Measurements from ENCODE around the gene ADCY4. TPM values are rescaled to one million over a fixed set of nuclear protein-coding genes. Genes with fewer than 3 reads are reported as not detected.

Gene ADCY4
- polyA plus RNA-seq, 5 donors, result 26.9 to 37.3 (median 33.8) TPM

GRCh38 chr14:24278424-24278823, 56.4 kb downstream of the ADCY4 start:
- no peak for DNase-seq

- no peak for DNase-seq
Measured at GRCh38 chr14:24277606-24278321, 57.1 kb downstream of the ADCY4 start.

GRCh38 chr14:24277071-24277470, 57.8 kb downstream of the ADCY4 start:
- no peak for DNase-seq

GRCh38 chr14:24274101-24274543, 60.7 kb downstream of the ADCY4 start:
- peak; percentile 21 to 25 for DNase-seq

GRCh38 chr14:24273422-24273998, 61.4 kb downstream of the ADCY4 start:
- DNase-seq, result no peak

GRCh38 chr14:24272467-24272866, 62.4 kb downstream of the ADCY4 start:
- no peak for DNase-seq

GRCh38 chr14:24271834-24272263, 63.0 kb downstream of the ADCY4 start:
- DNase-seq, result peak in 1 of 2 donors; percentile 28

GRCh38 chr14:24271134-24271833, 63.6 kb downstream of the ADCY4 start, which contains the start of gene RABGGTA:
Gene RABGGTA, minus strand, starts transcription at chr14:24271597. Its CDS starts 482 bp downstream, at chr14:24271115.
- DNase-seq, result peak; percentile 82 to 83

- DNase-seq, result no peak
Measured at GRCh38 chr14:24270537-24271133, 64.2 kb downstream of the ADCY4 start.

GRCh38 chr14:24269910-24270536, 64.8 kb downstream of the ADCY4 start:
- DNase-seq, result no peak

GRCh38 chr14:24269368-24269767, 65.5 kb downstream of the ADCY4 start:
- no peak for DNase-seq

Other genes starting within 250 kb of the ADCY4 start
- gene PCK2, start 240.8 kb downstream of the ADCY4 start, polyA plus RNA-seq (ENCODE audit: insufficient read depth in 1 of 5, insufficient read length in 5 of 5, low replicate concordance in 1 of 5), result 10 to 100 TPM; 13.3 to 17.8 (median 14.7) TPM
- gene DCAF11, start 220.3 kb downstream of the ADCY4 start, polyA plus RNA-seq (ENCODE audit: insufficient read depth in 1 of 5, insufficient read length in 5 of 5, low replicate concordance in 1 of 5), result 10 to 100 TPM; 59.5 to 74.4 (median 65.9) TPM
- 1 to 10 TPM; 1.0 to 2.3 (median 1.2) TPM for gene NRL, start 220.1 kb downstream of the ADCY4 start, polyA plus RNA-seq (ENCODE audit: insufficient read depth in 1 of 5, insufficient read length in 5 of 5, low replicate concordance in 1 of 5)
- gene FITM1, start 204.4 kb downstream of the ADCY4 start, polyA plus RNA-seq (ENCODE audit: insufficient read depth in 1 of 5, insufficient read length in 5 of 5, low replicate concordance in 1 of 5), result 1 to 10 TPM in 3 of 5 donors, under 1 TPM in 2; 0.60 to 9.4 (median 1.1) TPM
- gene PSME1, start 198.9 kb downstream of the ADCY4 start, polyA plus RNA-seq (ENCODE audit: insufficient read depth in 1 of 5, insufficient read length in 5 of 5, low replicate concordance in 1 of 5), result 100 to 1,000 TPM; 190 to 234 (median 222) TPM
- gene EMC9, start 193.5 kb downstream of the ADCY4 start, polyA plus RNA-seq (ENCODE audit: insufficient read depth in 1 of 5, insufficient read length in 5 of 5, low replicate concordance in 1 of 5), result 10 to 100 TPM; 12.6 to 25.8 (median 24.3) TPM
- gene PSME2, start 188.5 kb downstream of the ADCY4 start, polyA plus RNA-seq (ENCODE audit: insufficient read depth in 1 of 5, insufficient read length in 5 of 5, low replicate concordance in 1 of 5), result 100 to 1,000 TPM; 159 to 175 (median 166) TPM
- 10 to 100 TPM; 42.8 to 60.2 (median 55.7) TPM for gene RNF31, start 187.6 kb downstream of the ADCY4 start, polyA plus RNA-seq (ENCODE audit: insufficient read depth in 1 of 5, insufficient read length in 5 of 5, low replicate concordance in 1 of 5)
- 10 to 100 TPM; 49.8 to 68.6 (median 57.2) TPM for gene IRF9, start 173.8 kb downstream of the ADCY4 start, polyA plus RNA-seq (ENCODE audit: insufficient read depth in 1 of 5, insufficient read length in 5 of 5, low replicate concordance in 1 of 5)
- gene REC8, start 163.0 kb downstream of the ADCY4 start, polyA plus RNA-seq (ENCODE audit: insufficient read depth in 1 of 5, insufficient read length in 5 of 5, low replicate concordance in 1 of 5), result 10 to 100 TPM; 36.6 to 67.1 (median 48.2) TPM
- 10 to 100 TPM; 20.2 to 37.0 (median 24.5) TPM for gene IPO4, start 146.3 kb downstream of the ADCY4 start, polyA plus RNA-seq (ENCODE audit: insufficient read depth in 1 of 5, insufficient read length in 5 of 5, low replicate concordance in 1 of 5)
- 10 to 100 TPM; 24.6 to 44.1 (median 33.8) TPM for gene TM9SF1, start 139.6 kb downstream of the ADCY4 start, polyA plus RNA-seq (ENCODE audit: insufficient read depth in 1 of 5, insufficient read length in 5 of 5, low replicate concordance in 1 of 5)
- 10 to 100 TPM in 3 of 5 donors, 1 to 10 TPM in 2; 9.5 to 12.2 (median 11.9) TPM for gene TSSK4, start 129.4 kb downstream of the ADCY4 start, polyA plus RNA-seq (ENCODE audit: insufficient read depth in 1 of 5, insufficient read length in 5 of 5, low replicate concordance in 1 of 5)
- gene CHMP4A, start 121.6 kb downstream of the ADCY4 start, polyA plus RNA-seq (ENCODE audit: insufficient read depth in 1 of 5, insufficient read length in 5 of 5, low replicate concordance in 1 of 5), result 10 to 100 TPM; 53.9 to 67.6 (median 62.3) TPM
- 10 to 100 TPM; 11.8 to 17.2 (median 13.5) TPM for gene MDP1, start 119.0 kb downstream of the ADCY4 start, polyA plus RNA-seq (ENCODE audit: insufficient read depth in 1 of 5, insufficient read length in 5 of 5, low replicate concordance in 1 of 5)
- gene NEDD8, start 102.7 kb downstream of the ADCY4 start, polyA plus RNA-seq (ENCODE audit: insufficient read depth in 1 of 5, insufficient read length in 5 of 5, low replicate concordance in 1 of 5), result 100 to 1,000 TPM; 209 to 239 (median 224) TPM
- gene GMPR2, start 102.1 kb downstream of the ADCY4 start, polyA plus RNA-seq (ENCODE audit: insufficient read depth in 1 of 5, insufficient read length in 5 of 5, low replicate concordance in 1 of 5), result 100 to 1,000 TPM in 4 of 5 donors, 10 to 100 TPM in 1; 92.7 to 120 (median 114) TPM
- 10 to 100 TPM; 53.7 to 62.0 (median 60.9) TPM for gene TINF2, start 92.4 kb downstream of the ADCY4 start, polyA plus RNA-seq (ENCODE audit: insufficient read depth in 1 of 5, insufficient read length in 5 of 5, low replicate concordance in 1 of 5)
- 1 to 10 TPM; 2.0 to 4.7 (median 3.5) TPM for gene TGM1, start 71.9 kb downstream of the ADCY4 start, polyA plus RNA-seq (ENCODE audit: insufficient read depth in 1 of 5, insufficient read length in 5 of 5, low replicate concordance in 1 of 5)
- gene RABGGTA, start 63.5 kb downstream of the ADCY4 start, polyA plus RNA-seq (ENCODE audit: insufficient read depth in 1 of 5, insufficient read length in 5 of 5, low replicate concordance in 1 of 5), result 10 to 100 TPM; 19.6 to 28.6 (median 24.9) TPM
- gene DHRS1, start 35.3 kb downstream of the ADCY4 start, polyA plus RNA-seq (ENCODE audit: insufficient read depth in 1 of 5, insufficient read length in 5 of 5, low replicate concordance in 1 of 5), result 10 to 100 TPM; 38.8 to 54.7 (median 43.2) TPM
- gene NOP9, start 35.2 kb downstream of the ADCY4 start, polyA plus RNA-seq (ENCODE audit: insufficient read depth in 1 of 5, insufficient read length in 5 of 5, low replicate concordance in 1 of 5), result 10 to 100 TPM; 21.3 to 26.7 (median 24.3) TPM
- 10 to 100 TPM in 4 of 5 donors, 1 to 10 TPM in 1; 9.6 to 16.6 (median 14.1) TPM for gene CIDEB, start 27.1 kb downstream of the ADCY4 start, polyA plus RNA-seq (ENCODE audit: insufficient read depth in 1 of 5, insufficient read length in 5 of 5, low replicate concordance in 1 of 5)
- gene LTB4R2, start 24.9 kb downstream of the ADCY4 start, polyA plus RNA-seq (ENCODE audit: insufficient read depth in 1 of 5, insufficient read length in 5 of 5, low replicate concordance in 1 of 5), result 1 to 10 TPM; 3.4 to 5.2 (median 4.7) TPM
- 1 to 10 TPM; 5.2 to 6.9 (median 6.2) TPM for gene LTB4R, start 23.6 kb downstream of the ADCY4 start, polyA plus RNA-seq (ENCODE audit: insufficient read depth in 1 of 5, insufficient read length in 5 of 5, low replicate concordance in 1 of 5)
- 1 to 10 TPM; 2.1 to 3.6 (median 2.8) TPM for gene RIPK3, start 4.9 kb upstream of the ADCY4 start, polyA plus RNA-seq (ENCODE audit: insufficient read depth in 1 of 5, insufficient read length in 5 of 5, low replicate concordance in 1 of 5)
- 100 to 1,000 TPM in 1 of 5 donors, 10 to 100 TPM in 4; 64.5 to 102 (median 88.3) TPM for gene NFATC4, start 33.1 kb upstream of the ADCY4 start, polyA plus RNA-seq (ENCODE audit: insufficient read depth in 1 of 5, insufficient read length in 5 of 5, low replicate concordance in 1 of 5)
- gene NYNRIN, start 63.9 kb upstream of the ADCY4 start, polyA plus RNA-seq (ENCODE audit: insufficient read depth in 1 of 5, insufficient read length in 5 of 5, low replicate concordance in 1 of 5), result 100 to 1,000 TPM in 2 of 5 donors, 10 to 100 TPM in 3; 78.3 to 109 (median 88.7) TPM
- 1 to 10 TPM; 2.6 to 4.0 (median 3.6) TPM for gene CBLN3, start 94.6 kb upstream of the ADCY4 start, polyA plus RNA-seq (ENCODE audit: insufficient read depth in 1 of 5, insufficient read length in 5 of 5, low replicate concordance in 1 of 5)
- gene KHNYN, start 94.9 kb upstream of the ADCY4 start, polyA plus RNA-seq (ENCODE audit: insufficient read depth in 1 of 5, insufficient read length in 5 of 5, low replicate concordance in 1 of 5), result 10 to 100 TPM; 41.3 to 53.1 (median 50.2) TPM
- gene SDR39U1, start 107.7 kb upstream of the ADCY4 start, polyA plus RNA-seq (ENCODE audit: insufficient read depth in 1 of 5, insufficient read length in 5 of 5, low replicate concordance in 1 of 5), result 10 to 100 TPM; 37.5 to 61.9 (median 48.8) TPM
- gene CMA1, start 173.2 kb upstream of the ADCY4 start, polyA plus RNA-seq (ENCODE audit: insufficient read depth in 1 of 5, insufficient read length in 5 of 5, low replicate concordance in 1 of 5), result under 1 TPM in 2 of 5 donors, not detected in 3; 0.26 to 0.49 TPM
- gene CTSG, start 241.2 kb upstream of the ADCY4 start, polyA plus RNA-seq (ENCODE audit: insufficient read depth in 1 of 5, insufficient read length in 5 of 5, low replicate concordance in 1 of 5), result 1 to 10 TPM in 4 of 5 donors, under 1 TPM in 1; 0.66 to 2.1 (median 1.4) TPM